Parathyroid adenoma (tissue), 2 donors: ENCODE results near the gene CSNK2A2.

Experiments
- H2AFZ ChIP-seq: fragments of 300-600 bp; sonication (generic); one replicate; pipeline ENCODE4 v1.7.0; 2017; ENCODE audit warnings: antibody characterized with exemption, mild to moderate bottlenecking
- H3K27ac ChIP-seq: fragments of 300-600 bp; sonication (generic); one replicate; pipeline ENCODE4 v1.7.0; 2017
- H3K27me3 ChIP-seq: fragments of 300-600 bp; sonication (generic); one replicate; pipeline ENCODE4 v1.7.0; 2017; ENCODE audit warnings: low read length; ENCODE audit not compliant: control insufficient read depth, insufficient read depth
- H3K36me3 ChIP-seq: fragments of 300-600 bp; sonication (generic); one replicate; pipeline ENCODE4 v1.7.0; 2017; ENCODE audit warnings: low read length; ENCODE audit not compliant: control insufficient read depth, insufficient read depth
- H3K4me1 ChIP-seq: fragments of 300-600 bp; sonication (generic); one replicate; pipeline ENCODE4 v1.7.0; 2017; ENCODE audit warnings: control low read depth
- H3K4me2 ChIP-seq: fragments of 300-600 bp; sonication (generic); one replicate; pipeline ENCODE4 v1.7.0; 2017; ENCODE audit warnings: low read length
- H3K4me3 ChIP-seq: fragments of 300-600 bp; sonication (generic); one replicate; pipeline ENCODE4 v1.7.0; 2017; ENCODE audit warnings: low read depth, low read length
- H3K79me2 ChIP-seq: fragments of 300-600 bp; sonication (generic); one replicate; pipeline ENCODE4 v1.7.0; 2017; ENCODE audit warnings: control low read depth
- H3K9ac ChIP-seq: fragments of 300-600 bp; sonication (generic); one replicate; pipeline ENCODE4 v1.7.0; 2017; ENCODE audit warnings: mild to moderate bottlenecking
- H3K9me3 ChIP-seq: fragments of 300-600 bp; sonication (generic); one replicate; pipeline ENCODE4 v1.7.0; 2017; ENCODE audit warnings: low read length; ENCODE audit not compliant: control insufficient read depth
- CTCF ChIP-seq: fragments of 300-600 bp; sonication (generic); IDR thresholded peaks from one replicate; pipeline ENCODE4 v1.7.0; 2017; ENCODE audit warnings: antibody characterized with exemption, mild to moderate bottlenecking
- donor health status: primary hyperparathyroidism.

CSNK2A2 gene

GRCh38 chr16:58128181-58128631, 69.7 kb downstream of the CSNK2A2 start:
- Histone ChIP-seq H3K27me3 (no peaks in the 10 kb centered on the region), H3K4me1 (peaks cover 8% of the 10 kb centered on the region), H3K36me3 (no peaks in the 10 kb centered on the region), H3K4me2 (peak overlapping the region; percentile 87), H3K9ac (no peak overlapping the region), H2AFZ (no peak overlapping the region), H3K4me3 (peak overlapping the region; percentile 94), H3K9me3 (no peaks in the 10 kb centered on the region), H3K79me2 (peaks cover 36% of the 10 kb centered on the region), H3K27ac (peak overlapping the region; percentile 75)
- TF ChIP-seq CTCF: no peak

- Histone ChIP-seq H3K27ac (peak overlapping the region; percentile 75), H3K9me3 (no peaks in the 10 kb centered on the region), H3K4me3 (peak overlapping the region; percentile 94), H3K4me1 (peaks cover 8% of the 10 kb centered on the region), H3K36me3 (no peaks in the 10 kb centered on the region), H2AFZ (no peak overlapping the region), H3K9ac (no peak overlapping the region), H3K27me3 (no peaks in the 10 kb centered on the region), H3K79me2 (peaks cover 39% of the 10 kb centered on the region), H3K4me2 (peak overlapping the region; percentile 87)
- no peak for TF ChIP-seq CTCF
These were observed 70.3 kb downstream of the CSNK2A2 start for GRCh38 chr16:58127634-58128033.

GRCh38 chr16:58127033-58127556, 70.8 kb downstream of the CSNK2A2 start:
- Histone ChIP-seq H3K27ac (peak overlapping the region; percentile 75), H3K27me3 (no peaks in the 10 kb centered on the region), H3K4me2 (peak overlapping the region; percentile 87), H3K9ac (no peak overlapping the region), H3K4me1 (peaks cover 8% of the 10 kb centered on the region), H3K4me3 (peak overlapping the region; percentile 94), H2AFZ (no peak overlapping the region), H3K9me3 (no peaks in the 10 kb centered on the region), H3K36me3 (no peaks in the 10 kb centered on the region), H3K79me2 (peaks cover 45% of the 10 kb centered on the region)
- TF ChIP-seq CTCF: peak; percentile 34

GRCh38 chr16:58126451-58126961, 71.4 kb downstream of the CSNK2A2 start:
- no peaks in the 10 kb centered on the region for H3K36me3 ChIP-seq
- H2AFZ ChIP-seq: no peak overlapping the region
- no peak for TF ChIP-seq CTCF
- H3K4me3 ChIP-seq: no peak overlapping the region
- peaks cover 12% of the 10 kb centered on the region for H3K4me1 ChIP-seq
- H3K79me2 ChIP-seq: peaks cover 50% of the 10 kb centered on the region
- H3K9me3 ChIP-seq: no peaks in the 10 kb centered on the region
- H3K9ac ChIP-seq: no peak overlapping the region
- H3K27ac ChIP-seq: peak overlapping the region; percentile 75
- no peaks in the 10 kb centered on the region for H3K27me3 ChIP-seq
- peak overlapping the region; percentile 87 for H3K4me2 ChIP-seq

GRCh38 chr16:58125781-58126335, 72.0 kb downstream of the CSNK2A2 start:
- no peak for TF ChIP-seq CTCF
- H3K36me3 ChIP-seq: no peaks in the 10 kb centered on the region
- H3K27me3 ChIP-seq: no peaks in the 10 kb centered on the region
- H3K4me3 ChIP-seq: no peak overlapping the region
- H3K79me2 ChIP-seq: peaks cover 52% of the 10 kb centered on the region
- no peak overlapping the region for H3K4me2 ChIP-seq
- H3K9ac ChIP-seq: no peak overlapping the region
- peaks cover 13% of the 10 kb centered on the region for H3K4me1 ChIP-seq
- no peaks in the 10 kb centered on the region for H3K9me3 ChIP-seq
- no peak overlapping the region for H2AFZ ChIP-seq
- no peak overlapping the region for H3K27ac ChIP-seq
